ENCODE data around the gene MAGI2. TPM values are rescaled to one million over a fixed set of nuclear protein-coding genes. Genes with fewer than 3 reads are reported as not detected.

The MAGI2 gene
- total RNA-seq, 1 experiment from 2014 or later: 14.3 TPM

- Histone ChIP-seq H3K23ac (ENCODE audit: insufficient read length, low read depth, low read length) (no peak overlapping the region), H2BK20ac (ENCODE audit: low read depth, low read length, poor library complexity, severe bottlenecking) (no peak overlapping the region), H2BK120ac (ENCODE audit: low read depth, low read length, poor library complexity, severe bottlenecking) (no peak overlapping the region), H3K4ac (ENCODE audit: low read depth, low read length) (no peak overlapping the region), H4K20me1 (ENCODE audit: control insufficient read depth, insufficient read depth, insufficient read length) (no peaks in the 10 kb centered on the region), H2AK5ac (ENCODE audit: insufficient read length, low read length) (no peak overlapping the region), H3K9me3 (ENCODE audit: control insufficient read depth, low read depth, low read length) (no peaks in the 10 kb centered on the region), H3K56ac (ENCODE audit: insufficient read length, low read depth, low read length) (no peak overlapping the region), H4K5ac (ENCODE audit: insufficient read length, low read depth, low read length) (no peak overlapping the region), H3K4me2 (ENCODE audit: insufficient read depth, insufficient read length, low read length) (no peak overlapping the region), H2AFZ (ENCODE audit: low read length) (no peak overlapping the region), H3K4me1 (ENCODE audit: insufficient read depth, low read length) (no peaks in the 10 kb centered on the region), H3K79me2 (ENCODE audit: insufficient read depth, low read length) (no peaks in the 10 kb centered on the region), H3K23me2 (ENCODE audit: insufficient read length, low read depth, low read length, poor library complexity, severe bottlenecking) (no peaks in the 10 kb centered on the region), H2BK12ac (ENCODE audit: insufficient read length, low read depth, low read length) (no peak overlapping the region), H4K91ac (ENCODE audit: insufficient read length, low read depth, low read length) (no peak overlapping the region), H3K9ac (ENCODE audit: extremely low read depth, insufficient read length, low read length) (no peak overlapping the region), H2BK5ac (ENCODE audit: insufficient read length, low read length) (no peak overlapping the region), H3K79me1 (ENCODE audit: insufficient read depth, low read depth, low read length, poor library complexity, severe bottlenecking) (no peaks in the 10 kb centered on the region), H3K14ac (ENCODE audit: insufficient read depth, low read length) (no peak overlapping the region), H2BK15ac (ENCODE audit: low read depth, low read length) (no peak overlapping the region), H4K8ac (replicated peaks; ENCODE audit: insufficient read length, low read depth, low read length) (no peak overlapping the region), H3K18ac (ENCODE audit: insufficient read length, low read depth, low read length) (no peak overlapping the region), H3T11ph (ENCODE audit: low read length) (no peak overlapping the region), H3K27me3 (ENCODE audit: insufficient read depth, low read length) (no peaks in the 10 kb centered on the region), H3K27ac (ENCODE audit: insufficient read length, low read depth, low read length) (no peak overlapping the region)
- no peak overlapping the region for H3K27ac Mint-ChIP-seq
- H3K4me1 Mint-ChIP-seq: no peaks in the 10 kb centered on the region
- no peak for TF ChIP-seq CTCF (conservative IDR thresholded peaks at IDR 0.05)
- no peak overlapping the region for H3K4me3 Mint-ChIP-seq
- H3K9me3 Mint-ChIP-seq: no peaks in the 10 kb centered on the region
- no peak for DNase-seq
- no peaks in the 10 kb centered on the region for H3K36me3 Mint-ChIP-seq (ENCODE audit: insufficient read depth in 1 of 3, low read depth in 3 of 3)
- no CpG with 5 or more reads among the region's 2 CpGs for WGBS (ENCODE audit: extremely low coverage, insufficient read length, low lambda C conversion rate)
- H3K27me3 Mint-ChIP-seq (ENCODE audit: low read depth): no peaks in the 10 kb centered on the region
These were observed 148.8 kb downstream of the MAGI2 start for GRCh38 chr7:79304711-79305110.
